HG02610 (cell line): ENCODE measurements around the gene KDM3B.
A peak's percentile ranks its signal among the peaks of the same experiment; 100 is the strongest.
"Not testable (repeated sequence)": the region's sequence is repeated elsewhere in the genome, so short reads cannot be mapped to it uniquely, and the experiment has no call there.

Experiments used
- ATAC-seq: cut with Tn5 transposase; IDR thresholded peaks from one replicate; pipeline ENCODE4 v1.9.1; 2021; ENCODE audit warnings: mild to moderate bottlenecking, moderate library complexity; ENCODE audit not compliant: unreplicated experiment

The KDM3B gene

GRCh38 chr5:138389332-138389731 is 36.8 kb downstream of the KDM3B start:
- no peak for ATAC-seq

GRCh38 chr5:138389911-138390310 is 37.4 kb downstream of the KDM3B start:
- ATAC-seq, result not testable (repeated sequence)

GRCh38 chr5:138391859-138392386 is 39.4 kb downstream of the KDM3B start:
- no peak for ATAC-seq

GRCh38 chr5:138402640-138403039 is 50.2 kb downstream of the KDM3B start:
- ATAC-seq, result peak; percentile 82

GRCh38 chr5:138408023-138408422 is 55.5 kb downstream of the KDM3B start:
- ATAC-seq, result peak; percentile 91

GRCh38 chr5:138410996-138411640 is 58.6 kb downstream of the KDM3B start:
- not testable (repeated sequence) for ATAC-seq

- ATAC-seq, result no peak
These were observed 66.0 kb downstream of the KDM3B start for GRCh38 chr5:138418444-138418843.

GRCh38 chr5:138425079-138425478 is 72.6 kb downstream of the KDM3B start:
- ATAC-seq, result no peak

GRCh38 chr5:138435943-138436342 is 83.5 kb downstream of the KDM3B start:
- no peak for ATAC-seq

GRCh38 chr5:138438003-138438723 is 85.7 kb downstream of the KDM3B start:
- ATAC-seq, result no peak

GRCh38 chr5:138438724-138439476 is 86.4 kb downstream of the KDM3B start, which contains the start of gene REEP2:
TSS of gene REEP2 (plus strand) at chr5:138439057. CDS start at chr5:138439209, 152 bp downstream.
- peak; percentile 67 for ATAC-seq

- ATAC-seq, result no peak
These were observed 87.1 kb downstream of the KDM3B start for GRCh38 chr5:138439477-138440158.

GRCh38 chr5:138440159-138441073 is 87.9 kb downstream of the KDM3B start:
- no peak for ATAC-seq

- no peak for ATAC-seq
These were observed 88.7 kb downstream of the KDM3B start for GRCh38 chr5:138441221-138441620.

GRCh38 chr5:138444078-138444773 is 91.7 kb downstream of the KDM3B start:
- ATAC-seq, result no peak

GRCh38 chr5:138444774-138445546 is 92.5 kb downstream of the KDM3B start:
- ATAC-seq, result no peak

- no peak for ATAC-seq
These were observed 93.2 kb downstream of the KDM3B start for GRCh38 chr5:138445547-138446271.

- ATAC-seq, result no peak
These were observed 95.6 kb downstream of the KDM3B start for GRCh38 chr5:138448070-138448469.
